Measurements from ENCODE around the gene LLGL1. TPM values are rescaled to one million over a fixed set of nuclear protein-coding genes. Genes with fewer than 3 reads are reported as not detected.

LLGL1 gene
- total and polyA plus RNA-seq, 7 experiments from 2014 or later, result 0.89 to 21.6 (median 13.6) TPM

- ChIA-PET CTCF (interaction anchor here (0.6 to 0.7 kb wide), 2 partner anchors 563 to 1203 kb away, joined by 3 to 5 read pairs; no protein-coding TSS in a partner anchor), POLR2A (no interaction called here)
- DNase-seq (no peak), ATAC-seq (no peak)
- intact Hi-C loops (cut with micrococcal nuclease), result no loop called here
- H3K36me3 ChIP-seq (ENCODE audit: control insufficient read depth in 2 of 3, insufficient read depth in 3 of 3, low read length in 3 of 3), result peaks cover 0 to 36% (median 3%) of the 10 kb centered on the region in 3 experiments
- H3K9me3 ChIP-seq (ENCODE audit: control insufficient read depth in 2 of 3, low read length in 3 of 3), result no peaks in the 10 kb centered on the region
- H3K9me3 Mint-ChIP-seq, result no peaks in the 10 kb centered on the region
- peak overlapping the region in 8 of 9 donors; percentile 4 to 84 (median 42) for H3K27ac Mint-ChIP-seq
- peaks cover 8 to 38% (median 17%) of the 10 kb centered on the region in 5 donors for H3K36me3 Mint-ChIP-seq
- H3K4me1 ChIP-seq (ENCODE audit: control insufficient read depth in 2 of 2, insufficient read depth in 2 of 2, low read length in 2 of 2), result peaks cover 42 to 57% of the 10 kb centered on the region in 2 donors
- H3K27me3 Mint-ChIP-seq, result no peaks in the 10 kb centered on the region
- peak overlapping the region; percentile 1 for H3K27ac ChIP-seq (ENCODE audit: low read depth, low read length)
- H3K4me3 ChIP-seq (ENCODE audit: low read length), result no peak overlapping the region
- H3K4me3 Mint-ChIP-seq, result peak overlapping the region in 7 of 10 donors; percentile 27 to 83 (median 62)
- H3K27me3 ChIP-seq (ENCODE audit: control insufficient read depth in 2 of 2, insufficient read depth in 2 of 2, low read length in 2 of 2), result no peaks in the 10 kb centered on the region
- H3K4me1 Mint-ChIP-seq, result peaks cover 63 to 89% (median 83%) of the 10 kb centered on the region in 7 donors
Measured at GRCh38 chr17:18190628-18191235, 34.7 kb upstream of the LLGL1 start.

- CTCF ChIA-PET, result interaction anchor here (0.6 kb wide), 1 partner anchor 563 kb away, joined by 5 read pairs; no protein-coding TSS in a partner anchor
- peaks cover 6 to 38% (median 17%) of the 10 kb centered on the region in 5 donors for H3K36me3 Mint-ChIP-seq
Measured at GRCh38 chr17:18191236-18191667, 34.2 kb upstream of the LLGL1 start.

DNA sequence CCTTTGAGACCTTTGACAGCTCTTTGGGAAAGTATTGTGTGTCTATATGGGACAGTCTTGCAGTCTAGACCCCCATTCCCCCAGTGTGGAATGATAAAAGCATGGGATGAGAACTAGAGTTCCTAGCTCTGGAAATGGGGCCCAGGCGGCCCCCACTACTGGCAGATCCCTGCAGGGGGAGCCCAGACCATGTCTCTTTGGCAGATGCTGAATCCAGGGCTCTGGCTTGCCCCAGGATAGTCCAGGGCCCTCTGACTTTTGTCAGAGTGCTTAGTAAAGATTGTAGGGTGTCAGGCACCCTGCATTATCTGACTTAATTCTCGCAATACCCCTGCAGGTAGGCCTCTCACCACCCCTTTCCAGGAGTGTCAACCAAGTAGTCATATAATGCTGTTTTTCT, 33.5 kb upstream of the LLGL1 start:
- no peaks in the 10 kb centered on the region for H3K9me3 ChIP-seq (ENCODE audit: control insufficient read depth in 2 of 3, low read length in 3 of 3)
- CTCF ChIA-PET, result interaction anchor here (0.8 kb wide), 1 partner anchor 27 kb away, joined by 3 read pairs; no protein-coding TSS in a partner anchor
- peak overlapping the region in 6 of 10 donors; percentile 27 to 83 (median 63) for H3K4me3 Mint-ChIP-seq
- no peak overlapping the region for H3K27ac ChIP-seq (ENCODE audit: low read depth, low read length)
- intact Hi-C loops (cut with micrococcal nuclease), result no loop called here
- H3K4me1 Mint-ChIP-seq, result peaks cover 60 to 89% (median 83%) of the 10 kb centered on the region in 7 donors
- peaks cover 33 to 50% of the 10 kb centered on the region in 2 donors for H3K4me1 ChIP-seq (ENCODE audit: control insufficient read depth in 2 of 2, insufficient read depth in 2 of 2, low read length in 2 of 2)
- no peak for ATAC-seq
- POLR2A ChIA-PET, result no interaction called here
- H3K27me3 Mint-ChIP-seq, result no peaks in the 10 kb centered on the region
- H3K9me3 Mint-ChIP-seq, result no peaks in the 10 kb centered on the region
- peak overlapping the region in 3 of 9 donors; percentile 14 to 84 (median 20) for H3K27ac Mint-ChIP-seq
- peaks cover 0 to 47% (median 3%) of the 10 kb centered on the region in 3 experiments for H3K36me3 ChIP-seq (ENCODE audit: control insufficient read depth in 2 of 3, insufficient read depth in 3 of 3, low read length in 3 of 3)
- DNase-seq, result no peak
- no peak overlapping the region for H3K4me3 ChIP-seq (ENCODE audit: low read length)
- H3K27me3 ChIP-seq (ENCODE audit: control insufficient read depth in 2 of 2, insufficient read depth in 2 of 2, low read length in 2 of 2), result no peaks in the 10 kb centered on the region
- peaks cover 2 to 38% (median 17%) of the 10 kb centered on the region in 5 donors for H3K36me3 Mint-ChIP-seq

More at GRCh38 chr17:18191236-18191667, 34.2 kb upstream of the LLGL1 start:
- DNase-seq (no peak), ATAC-seq (no peak)
- Histone ChIP-seq H3K36me3 (ENCODE audit: control insufficient read depth in 2 of 3, insufficient read depth in 3 of 3, low read length in 3 of 3) (peaks cover 0 to 42% (median 3%) of the 10 kb centered on the region in 3 experiments), H3K9me3 (ENCODE audit: control insufficient read depth in 2 of 3, low read length in 3 of 3) (no peaks in the 10 kb centered on the region), H3K4me1 (ENCODE audit: control insufficient read depth in 2 of 2, insufficient read depth in 2 of 2, low read length in 2 of 2) (peaks cover 40 to 53% of the 10 kb centered on the region in 2 donors), H3K4me3 (ENCODE audit: low read length) (no peak overlapping the region), H3K27ac (ENCODE audit: low read depth, low read length) (peak overlapping the region; percentile 1), H3K27me3 (ENCODE audit: control insufficient read depth in 2 of 2, insufficient read depth in 2 of 2, low read length in 2 of 2) (no peaks in the 10 kb centered on the region)
- Mint-ChIP-seq H3K4me1 (peaks cover 62 to 89% (median 83%) of the 10 kb centered on the region in 7 donors), H3K27me3 (no peaks in the 10 kb centered on the region), H3K9me3 (no peaks in the 10 kb centered on the region), H3K4me3 (peak overlapping the region in 8 of 10 donors; percentile 27 to 83 (median 62)), H3K27ac (peak overlapping the region in 7 of 9 donors; percentile 12 to 84 (median 59))
- intact Hi-C loops (cut with micrococcal nuclease), result no loop called here
- POLR2A ChIA-PET, result no interaction called here

GRCh38 chr17:18194394-18194793, 31.0 kb upstream of the LLGL1 start:
- POLR2A ChIA-PET, result interaction anchor here (1.5 kb wide), 1 partner anchor 10 kb away, joined by 3 read pairs; no protein-coding TSS in a partner anchor
- H3K27ac Mint-ChIP-seq, result peak overlapping the region in 2 of 9 donors; percentile 32 to 67
- H3K9me3 Mint-ChIP-seq, result no peaks in the 10 kb centered on the region
- intact Hi-C loops (cut with micrococcal nuclease), result no loop called here
- Histone ChIP-seq H3K4me1 (ENCODE audit: control insufficient read depth in 2 of 2, insufficient read depth in 2 of 2, low read length in 2 of 2) (peaks cover 30 to 32% of the 10 kb centered on the region in 2 donors), H3K27me3 (ENCODE audit: control insufficient read depth in 2 of 2, insufficient read depth in 2 of 2, low read length in 2 of 2) (no peaks in the 10 kb centered on the region), H3K9me3 (ENCODE audit: control insufficient read depth in 2 of 3, low read length in 3 of 3) (no peaks in the 10 kb centered on the region), H3K4me3 (ENCODE audit: low read length) (no peak overlapping the region), H3K36me3 (ENCODE audit: control insufficient read depth in 2 of 3, insufficient read depth in 3 of 3, low read length in 3 of 3) (peaks cover 0 to 57% (median 0%) of the 10 kb centered on the region in 3 experiments), H3K27ac (ENCODE audit: low read depth, low read length) (no peak overlapping the region)
- ATAC-seq (no peak), DNase-seq (no peak)
- peaks cover 52 to 94% (median 82%) of the 10 kb centered on the region in 7 donors for H3K4me1 Mint-ChIP-seq
- H3K36me3 Mint-ChIP-seq, result peaks cover 5 to 41% (median 14%) of the 10 kb centered on the region in 5 donors
- CTCF ChIA-PET, result no interaction called here
- H3K27me3 Mint-ChIP-seq, result no peaks in the 10 kb centered on the region
- H3K4me3 Mint-ChIP-seq, result no peak overlapping the region

GRCh38 chr17:18194804-18195203, 30.6 kb upstream of the LLGL1 start:
- H3K4me3 ChIP-seq (ENCODE audit: low read length), result no peak overlapping the region
- peak overlapping the region in 2 of 9 donors; percentile 9 to 57 for H3K27ac Mint-ChIP-seq
- intact Hi-C loops (cut with micrococcal nuclease), result no loop called here
- no peaks in the 10 kb centered on the region for H3K27me3 ChIP-seq (ENCODE audit: control insufficient read depth in 2 of 2, insufficient read depth in 2 of 2, low read length in 2 of 2)
- H3K36me3 Mint-ChIP-seq, result peaks cover 5 to 39% (median 14%) of the 10 kb centered on the region in 5 donors
- no peak overlapping the region for H3K27ac ChIP-seq (ENCODE audit: low read depth, low read length)
- H3K9me3 Mint-ChIP-seq, result no peaks in the 10 kb centered on the region
- ATAC-seq (no peak), DNase-seq (no peak)
- ChIA-PET POLR2A (no interaction called here), CTCF (no interaction called here)
- H3K4me1 Mint-ChIP-seq, result peaks cover 52 to 93% (median 81%) of the 10 kb centered on the region in 7 donors
- peaks cover 0 to 60% (median 0%) of the 10 kb centered on the region in 3 experiments for H3K36me3 ChIP-seq (ENCODE audit: control insufficient read depth in 2 of 3, insufficient read depth in 3 of 3, low read length in 3 of 3)
- H3K4me3 Mint-ChIP-seq, result peak overlapping the region in 1 of 10 donors; percentile 11
- H3K9me3 ChIP-seq (ENCODE audit: control insufficient read depth in 2 of 3, low read length in 3 of 3), result no peaks in the 10 kb centered on the region
- H3K27me3 Mint-ChIP-seq, result no peaks in the 10 kb centered on the region
- peaks cover 25 to 34% of the 10 kb centered on the region in 2 donors for H3K4me1 ChIP-seq (ENCODE audit: control insufficient read depth in 2 of 2, insufficient read depth in 2 of 2, low read length in 2 of 2)

GRCh38 chr17:18195246-18195645, 30.2 kb upstream of the LLGL1 start:
- Mint-ChIP-seq H3K9me3 (no peaks in the 10 kb centered on the region), H3K4me3 (no peak overlapping the region), H3K27ac (peak overlapping the region in 6 of 9 donors; percentile 1 to 57 (median 17)), H3K4me1 (peaks cover 50 to 92% (median 78%) of the 10 kb centered on the region in 7 donors), H3K27me3 (no peaks in the 10 kb centered on the region), H3K36me3 (peaks cover 5 to 39% (median 14%) of the 10 kb centered on the region in 5 donors)
- ChIA-PET CTCF (no interaction called here), POLR2A (no interaction called here)
- Histone ChIP-seq H3K27ac (ENCODE audit: low read depth, low read length) (no peak overlapping the region), H3K9me3 (ENCODE audit: control insufficient read depth in 2 of 3, low read length in 3 of 3) (no peaks in the 10 kb centered on the region), H3K4me1 (ENCODE audit: control insufficient read depth in 2 of 2, insufficient read depth in 2 of 2, low read length in 2 of 2) (peaks cover 22 to 34% of the 10 kb centered on the region in 2 donors), H3K4me3 (ENCODE audit: low read length) (no peak overlapping the region), H3K36me3 (ENCODE audit: control insufficient read depth in 2 of 3, insufficient read depth in 3 of 3, low read length in 3 of 3) (peaks cover 0 to 63% (median 0%) of the 10 kb centered on the region in 3 experiments), H3K27me3 (ENCODE audit: control insufficient read depth in 2 of 2, insufficient read depth in 2 of 2, low read length in 2 of 2) (no peaks in the 10 kb centered on the region)
- intact Hi-C loops (cut with micrococcal nuclease), result no loop called here
- no peak for ATAC-seq
- DNase-seq, result no peak
